ENCODE measurements around the gene LRP1B.
"Not testable (repeated sequence)": the region's sequence is repeated elsewhere in the genome, so short reads cannot be mapped to it uniquely, and the experiment has no call there.

LRP1B gene

DNA sequence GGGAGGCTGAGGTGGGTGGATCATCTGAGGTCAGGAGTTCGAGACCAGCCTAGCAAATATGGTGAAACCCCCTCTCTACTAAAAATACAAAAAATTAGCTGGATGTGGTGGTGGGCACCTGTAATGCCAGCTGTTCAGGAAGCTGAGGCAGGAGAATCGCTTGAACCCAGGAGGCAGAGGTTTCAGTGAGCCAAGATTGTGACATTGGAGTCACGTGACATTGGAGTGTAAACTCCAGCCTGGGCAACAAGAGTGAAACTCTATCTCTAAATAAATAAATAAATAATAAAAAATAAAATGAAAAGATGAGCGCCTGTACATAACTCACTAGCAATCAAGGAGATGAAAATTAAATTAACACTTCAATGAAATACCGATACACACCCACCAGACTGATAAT is 1853.5 kb downstream of the LRP1B start:
- not testable (repeated sequence) for DNase-seq

GRCh38 chr2:140276661-140277060 is 1854.2 kb downstream of the LRP1B start:
- DNase-seq: no peak

- no peak for DNase-seq
These were observed 1855.4 kb downstream of the LRP1B start for GRCh38 chr2:140275427-140275826.

DNA sequence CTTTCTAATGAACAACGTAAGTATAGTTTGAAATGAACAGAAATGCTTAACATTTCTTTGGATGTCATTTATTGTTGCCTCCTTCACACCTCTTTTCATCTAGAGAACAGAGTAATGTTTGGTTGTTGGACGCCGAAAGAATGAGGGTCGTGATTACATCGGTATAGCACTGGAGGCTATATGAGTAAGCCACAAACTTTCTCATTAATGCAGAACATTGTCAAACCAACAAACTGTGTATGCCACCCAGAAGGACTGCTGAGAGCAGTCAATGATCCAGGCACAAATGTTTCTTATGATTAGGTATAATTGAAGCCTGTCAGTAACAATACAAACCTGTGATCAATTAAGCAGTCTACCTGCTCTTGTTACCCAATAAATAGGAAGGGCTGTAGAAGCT is 1855.9 kb downstream of the LRP1B start:
- no peak for DNase-seq

GRCh38 chr2:140273958-140274357 is 1856.9 kb downstream of the LRP1B start:
- DNase-seq: no peak

- no peak for DNase-seq
These were observed 1857.4 kb downstream of the LRP1B start for GRCh38 chr2:140273408-140273807.

DNA sequence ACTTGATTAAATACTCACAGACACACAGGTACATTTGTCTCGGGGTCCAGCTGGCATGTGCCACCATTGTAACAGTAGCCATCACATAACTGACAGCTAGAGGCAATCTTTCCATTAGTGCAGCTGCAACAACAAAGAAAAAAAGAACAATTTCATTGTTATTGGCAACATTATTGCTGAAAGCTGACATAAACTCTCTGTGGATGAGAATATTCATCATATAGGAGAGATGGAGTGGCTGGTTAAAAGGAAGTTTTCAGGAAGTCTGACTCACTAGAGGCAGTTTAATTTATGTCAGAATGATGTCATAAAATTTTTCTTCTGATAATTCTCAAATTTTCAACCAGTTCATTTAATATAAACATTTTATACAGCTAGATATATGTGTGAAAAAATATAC is 1860.6 kb downstream of the LRP1B start:
- DNase-seq: no peak

GRCh38 chr2:140269000-140269399 is 1861.8 kb downstream of the LRP1B start:
- no peak for DNase-seq

DNA sequence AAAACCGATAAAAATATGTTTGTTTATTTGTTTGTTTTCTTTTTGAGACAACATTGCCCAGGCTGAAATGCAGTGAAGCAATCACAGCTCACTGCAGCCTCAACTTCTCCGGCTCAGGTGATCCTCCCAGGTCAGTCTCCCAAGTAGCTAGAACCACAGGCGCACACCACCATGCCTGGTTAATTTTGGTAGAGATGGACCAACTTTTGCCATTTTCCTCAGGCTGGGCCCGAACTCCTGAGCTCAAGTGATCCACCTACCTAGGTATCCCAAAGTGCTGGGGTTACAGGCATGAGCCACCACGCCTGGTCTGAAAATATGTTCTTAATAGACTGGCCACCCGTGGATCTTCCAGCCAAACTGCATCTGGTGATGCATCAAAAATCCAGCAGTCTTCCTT is 1867.9 kb downstream of the LRP1B start:
- DNase-seq: no peak

DNA sequence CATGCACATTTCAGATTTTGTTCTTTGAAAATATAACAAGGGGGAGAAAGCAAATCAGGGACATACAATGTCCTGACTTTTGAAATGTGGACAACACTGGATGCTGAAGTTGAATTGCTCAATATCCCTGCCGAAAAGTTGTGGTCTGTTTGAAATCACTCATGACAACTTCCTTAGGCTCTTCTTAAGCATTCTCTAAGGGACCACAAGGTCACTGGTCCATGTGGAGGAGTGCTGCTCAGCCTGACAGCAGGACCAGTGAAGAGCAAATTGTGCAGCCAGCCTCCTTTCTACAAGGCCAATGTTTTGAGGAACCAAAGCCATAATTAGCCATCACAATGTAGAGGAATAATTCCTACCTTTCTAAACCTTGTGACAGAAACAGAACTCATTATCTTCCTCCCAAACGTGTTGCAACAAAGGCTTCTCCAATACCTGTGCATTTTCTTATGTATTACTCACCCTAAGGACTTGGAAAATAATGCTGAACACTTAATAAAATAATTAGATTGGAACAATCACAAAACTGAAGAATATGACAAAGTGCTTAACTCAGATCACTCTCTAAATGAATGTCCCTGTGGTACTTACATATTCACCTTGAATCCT is 1873.0 kb downstream of the LRP1B start:
- no peak for DNase-seq

DNA sequence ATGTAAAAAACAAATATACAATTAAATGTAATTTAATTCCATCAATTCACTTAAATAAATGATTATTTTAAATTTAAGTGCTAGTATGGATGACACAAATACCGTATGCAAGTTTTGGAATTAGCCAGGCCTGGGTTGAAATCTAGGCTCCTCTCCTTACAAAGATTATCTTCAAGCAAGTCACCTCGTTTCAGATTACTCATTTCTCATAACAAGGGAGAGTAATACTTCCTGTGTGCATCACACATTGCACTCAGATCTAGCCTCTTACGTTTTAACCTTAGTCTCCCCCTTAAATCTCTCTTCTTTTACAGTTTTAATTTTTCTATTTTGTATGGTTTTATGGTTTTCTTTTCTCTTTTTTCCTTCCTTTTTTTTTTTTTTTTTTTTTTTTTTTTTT is 1874.7 kb downstream of the LRP1B start:
- DNase-seq: no peak

DNA sequence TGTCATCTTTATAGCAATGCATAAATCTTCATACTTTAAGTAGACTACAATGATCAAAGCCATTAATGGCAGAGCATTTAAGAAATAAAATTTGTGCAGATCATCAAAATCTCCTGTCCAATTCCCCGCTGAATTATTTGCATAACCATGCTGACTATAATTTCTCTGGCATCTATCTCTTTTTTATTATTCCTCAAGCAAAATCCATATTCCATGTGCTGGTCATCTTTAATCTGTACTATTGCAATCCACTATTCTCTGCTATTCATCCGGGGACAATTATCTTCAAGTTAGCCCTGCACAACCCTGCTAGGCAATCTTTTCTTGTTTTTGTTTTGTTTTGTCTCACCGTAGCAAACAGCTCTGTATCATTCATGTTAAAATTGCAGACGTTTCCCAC is 1881.0 kb downstream of the LRP1B start:
- DNase-seq: no peak

DNA sequence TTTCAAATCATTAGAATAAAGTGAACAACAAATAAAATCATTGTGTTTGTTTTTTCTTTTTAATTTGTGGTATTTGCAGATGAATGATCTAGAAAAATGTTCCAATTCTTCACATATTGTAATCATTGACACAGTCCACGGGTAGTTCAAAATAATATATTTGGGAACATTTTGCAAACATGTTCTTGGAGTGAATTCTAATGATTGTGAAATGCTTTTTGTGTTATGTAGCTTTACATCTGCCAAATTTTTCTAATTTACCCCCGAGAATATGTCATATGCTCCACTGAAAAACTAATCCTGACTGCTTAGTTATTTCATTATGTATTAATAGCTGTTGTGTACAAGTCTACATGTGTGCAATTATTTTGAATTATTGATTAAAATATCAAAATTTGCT is 1882.2 kb downstream of the LRP1B start:
- DNase-seq: no peak

GRCh38 chr2:140247451-140248195 is 1883.2 kb downstream of the LRP1B start:
- DNase-seq: no peak

- DNase-seq: no peak
These were observed 1883.9 kb downstream of the LRP1B start for GRCh38 chr2:140246957-140247356.

DNA sequence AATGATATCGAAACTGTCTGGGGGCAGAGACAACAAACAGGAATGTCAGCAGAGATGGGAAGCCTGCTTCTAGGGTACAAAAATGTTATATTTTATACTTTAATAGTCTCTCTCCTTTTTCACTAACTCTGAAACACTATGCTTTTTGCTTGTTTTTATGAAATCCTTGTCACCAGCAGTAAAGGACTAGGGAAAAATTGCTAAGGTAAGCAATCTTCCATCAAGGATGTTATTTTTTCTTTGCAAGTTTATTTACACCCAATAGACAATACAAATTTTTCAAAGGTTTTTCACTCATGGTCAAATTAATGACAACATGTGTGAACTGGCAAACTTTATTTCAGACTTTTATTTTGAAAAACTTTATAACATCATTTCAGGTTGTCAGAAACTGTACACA is 1884.8 kb downstream of the LRP1B start:
- DNase-seq: no peak

GRCh38 chr2:140242889-140243288 is 1887.9 kb downstream of the LRP1B start:
- DNase-seq: no peak

- no peak for DNase-seq
These were observed 1896.7 kb downstream of the LRP1B start for GRCh38 chr2:140234116-140234515.

DNA sequence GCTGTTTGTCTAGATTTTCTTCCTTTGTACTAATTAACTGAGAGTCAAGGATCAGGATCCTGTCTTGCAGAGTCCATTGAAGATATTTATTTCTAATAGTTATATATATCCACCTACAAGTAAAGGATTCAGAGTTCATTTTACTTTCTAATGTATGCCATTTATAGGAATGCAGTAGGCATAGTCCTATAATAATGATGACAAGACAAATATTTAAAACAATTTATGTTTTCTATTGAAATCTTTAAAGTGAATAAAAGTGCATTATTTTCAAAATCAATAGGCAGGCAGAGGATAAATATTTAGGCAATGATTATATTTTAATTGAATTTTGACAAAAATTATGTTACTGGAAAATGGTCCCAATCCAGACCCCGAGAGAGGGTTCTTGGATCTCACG is 1919.9 kb downstream of the LRP1B start:
- DNase-seq: no peak

- DNase-seq: no peak
These were observed 1925.7 kb downstream of the LRP1B start for GRCh38 chr2:140205093-140205492.

DNA sequence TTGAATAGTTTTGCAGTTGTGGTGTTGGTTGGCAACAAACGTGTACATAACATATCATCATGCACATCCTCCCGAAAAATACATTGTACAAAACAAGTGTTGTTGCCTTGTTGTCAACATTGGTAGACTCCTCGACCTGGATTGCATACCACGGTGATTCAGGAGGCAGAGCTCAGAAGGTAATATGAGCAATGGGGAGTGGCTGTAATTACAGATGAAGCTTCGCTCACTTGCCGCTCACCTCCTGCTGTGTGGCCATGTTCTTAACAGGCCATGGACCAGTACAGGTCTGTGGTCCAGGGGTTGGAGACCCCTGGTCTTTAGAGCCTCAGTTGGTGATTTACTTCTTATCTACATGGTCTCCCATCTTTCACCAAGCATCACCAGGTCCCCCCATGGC is 1927.5 kb downstream of the LRP1B start:
- DNase-seq: no peak

DNA sequence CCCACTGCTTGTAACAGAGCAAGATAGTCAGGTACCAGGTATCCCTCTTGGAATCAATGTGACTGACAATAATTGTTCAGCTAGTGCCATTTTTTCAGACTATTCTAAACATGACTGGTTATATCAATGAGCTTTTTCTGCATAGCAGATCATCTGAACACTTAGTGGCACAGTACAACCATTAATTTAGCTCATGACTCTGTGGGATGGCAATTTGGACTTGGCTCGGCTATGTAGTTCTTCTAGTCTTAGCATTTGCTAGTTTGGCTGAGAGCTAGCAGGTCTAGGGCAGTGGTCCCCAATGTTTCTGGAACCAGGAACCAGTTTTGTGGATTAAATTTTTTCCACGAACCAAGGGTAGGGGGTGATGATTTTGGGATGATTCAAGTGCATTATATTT is 1929.2 kb downstream of the LRP1B start:
- DNase-seq: no peak

DNA sequence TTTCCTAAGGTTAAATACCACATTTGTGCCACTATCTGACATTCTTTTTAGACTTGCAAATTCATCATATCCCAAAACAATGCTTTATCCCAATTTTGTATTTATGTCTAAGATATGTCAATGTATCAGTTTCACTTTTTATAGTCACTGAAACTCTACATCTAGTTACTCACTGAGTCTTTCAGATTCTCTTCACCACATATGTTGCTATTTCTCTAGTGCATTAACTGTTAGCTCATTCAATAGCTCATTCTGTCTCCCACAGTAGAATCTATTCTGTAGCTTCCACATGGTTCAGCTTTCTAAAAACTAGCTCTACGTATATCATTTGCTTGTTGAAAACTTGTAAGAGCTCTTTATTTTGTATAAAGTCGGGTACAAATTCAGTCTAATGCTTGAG is 1930.1 kb downstream of the LRP1B start:
- no peak for DNase-seq

DNA sequence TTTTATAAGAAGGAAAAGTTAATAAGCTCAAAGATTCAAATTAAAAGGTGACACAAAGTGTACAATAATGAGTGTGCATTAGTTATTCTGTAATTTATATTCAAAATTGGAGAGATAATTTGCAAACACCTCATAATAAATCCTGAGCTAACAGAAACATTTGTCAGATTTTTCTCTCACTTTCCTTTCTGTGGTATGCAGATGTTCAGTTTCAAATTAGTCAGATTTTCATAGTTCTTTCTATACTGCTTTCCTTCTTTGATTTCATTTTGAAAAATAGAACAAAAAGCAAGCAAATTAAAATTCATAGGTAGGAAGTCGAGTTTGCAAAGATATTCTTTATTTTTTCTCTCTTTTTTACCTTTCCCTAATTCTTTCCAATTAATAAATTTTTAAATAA is 1930.5 kb downstream of the LRP1B start:
- DNase-seq: no peak

DNA sequence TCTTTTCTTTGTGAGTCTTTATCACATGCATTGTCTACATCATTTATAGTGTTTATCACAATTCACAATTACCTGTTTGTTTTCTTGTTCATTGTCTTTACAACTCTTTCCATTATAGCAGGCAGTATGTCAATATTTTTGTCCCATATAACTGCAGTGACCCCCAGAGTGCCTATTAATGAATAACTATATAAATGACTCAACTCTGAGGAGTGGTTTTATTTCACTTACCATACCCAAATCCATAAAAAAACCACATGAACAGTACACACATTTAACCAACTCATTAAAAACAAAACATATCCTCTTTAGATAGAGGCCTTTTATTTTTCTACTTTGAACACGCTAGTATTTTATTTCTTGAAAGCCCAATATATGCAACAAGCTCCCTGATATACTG is 1931.5 kb downstream of the LRP1B start:
- DNase-seq: no peak
